Measurements from ENCODE around the gene ARHGDIB.

The ARHGDIB gene

GRCh38 chr12:14961466-14962152 is at the start of gene ARHGDIB:
ARHGDIB (minus strand) TSS chr12:14961601; CDS start chr12:14950712, 10,889 bp downstream.
- DNase-seq (ENCODE audit: low spot score): peak; percentile 46
- TF ChIP-seq CTCF (IDR thresholded peaks at IDR 0.05; ENCODE audit: extremely low read depth, missing control alignments): no peak

GRCh38 chr12:15011162-15011561 is 49.8 kb upstream of the ARHGDIB start:
- DNase-seq (ENCODE audit: low spot score): no peak
- peak; percentile 14 for TF ChIP-seq CTCF (IDR thresholded peaks at IDR 0.05; ENCODE audit: extremely low read depth, missing control alignments)

DNA sequence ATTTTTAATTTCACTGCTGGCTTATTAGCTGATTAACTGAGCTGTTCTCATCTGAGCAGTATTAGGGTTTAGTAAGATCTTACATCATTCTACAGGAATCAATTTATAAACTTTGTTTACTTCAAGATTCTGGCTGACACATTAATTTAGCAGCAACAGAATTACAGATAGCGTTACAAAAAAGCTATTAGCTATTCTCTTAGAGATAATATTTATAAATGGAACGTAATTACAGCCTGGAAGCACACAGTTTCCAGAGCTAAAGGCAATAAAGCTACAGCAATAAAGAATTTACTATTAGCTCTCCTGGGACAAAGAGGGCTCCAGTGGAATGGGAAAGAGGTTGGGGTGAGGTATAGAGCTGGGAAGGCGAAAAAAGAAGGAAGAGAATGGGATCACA is 46.1 kb upstream of the ARHGDIB start:
- no peak for TF ChIP-seq CTCF (IDR thresholded peaks at IDR 0.05; ENCODE audit: extremely low read depth, missing control alignments)
- no peak for DNase-seq (ENCODE audit: low spot score)

DNA sequence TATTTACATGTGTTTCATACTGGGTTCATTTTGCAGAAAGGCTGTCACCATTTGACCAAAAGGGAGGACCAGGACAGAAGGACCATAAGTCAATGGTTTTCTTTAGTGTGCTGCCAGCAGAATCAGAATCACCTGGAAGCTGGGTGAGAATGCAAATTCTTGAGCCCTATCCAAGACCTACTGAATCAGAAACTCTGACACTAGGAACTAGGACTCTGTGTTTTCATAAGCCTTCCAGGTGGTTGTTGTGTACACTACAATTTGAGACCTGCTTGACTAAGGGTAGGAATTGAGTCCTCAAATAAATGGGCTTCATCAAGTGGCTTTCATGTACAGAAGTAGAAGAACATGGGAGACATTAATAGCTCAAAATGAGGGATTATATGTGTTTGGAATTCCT is 43.7 kb upstream of the ARHGDIB start:
- TF ChIP-seq CTCF (IDR thresholded peaks at IDR 0.05; ENCODE audit: extremely low read depth, missing control alignments): no peak
- DNase-seq (ENCODE audit: low spot score): no peak

- TF ChIP-seq CTCF (IDR thresholded peaks at IDR 0.05; ENCODE audit: extremely low read depth, missing control alignments): no peak
- DNase-seq (ENCODE audit: low spot score): no peak
Measured at GRCh38 chr12:15004421-15004820, 43.0 kb upstream of the ARHGDIB start.

GRCh38 chr12:15001733-15002382 is 40.5 kb upstream of the ARHGDIB start:
- no peak for TF ChIP-seq CTCF (IDR thresholded peaks at IDR 0.05; ENCODE audit: extremely low read depth, missing control alignments)

DNA sequence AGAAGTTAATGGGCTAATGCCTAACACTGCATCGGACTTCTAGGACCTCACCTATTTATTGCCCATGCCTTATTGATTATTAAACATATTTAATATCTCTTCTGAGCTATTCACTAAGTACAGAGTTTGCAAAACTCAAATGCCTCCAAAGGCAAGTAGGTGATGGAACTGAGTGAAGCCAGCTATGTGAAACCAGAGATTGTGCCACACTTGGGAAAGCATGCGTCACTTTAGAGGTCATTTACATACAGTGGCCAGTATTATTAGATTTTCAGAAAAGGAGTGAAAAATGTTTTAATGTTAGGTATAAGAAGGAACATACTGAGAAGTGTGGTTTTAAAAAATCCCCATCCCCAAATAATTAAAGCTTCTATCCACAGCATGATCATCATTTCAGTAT is 39.2 kb upstream of the ARHGDIB start:
- no peak for DNase-seq (ENCODE audit: low spot score)
- no peak for TF ChIP-seq CTCF (IDR thresholded peaks at IDR 0.05; ENCODE audit: extremely low read depth, missing control alignments)

More at GRCh38 chr12:15001733-15002382, 40.5 kb upstream of the ARHGDIB start:
- no peak for DNase-seq (ENCODE audit: low spot score)
